HG03521 (cell line): Measurements from ENCODE around the gene ATP5ME.

Experiments used
- ATAC-seq: cut with Tn5 transposase; IDR thresholded peaks from one replicate; pipeline ENCODE4 v1.9.1; 2021; ENCODE audit warnings: mild to moderate bottlenecking, moderate library complexity; ENCODE audit not compliant: unreplicated experiment

ATP5ME gene

GRCh38 chr4:623914-624566, 50.0 kb downstream of the ATP5ME start:
- no peak for ATAC-seq

- ATAC-seq, result no peak
Measured at GRCh38 chr4:622996-623913, 50.8 kb downstream of the ATP5ME start.
